Inflammatory macrophage treated with lipopolysaccharide for 4 hours (primary cell): ENCODE measurements around the gene WDR27.

Experiments
- DNase-seq: peaks from one replicate; pipeline ENCODE4 v3.0.0-alpha.2; 2020

Gene WDR27

GRCh38 chr6:169425628-169426370 is 276.0 kb downstream of the WDR27 start:
- DNase-seq = no peak

- DNase-seq = no peak
Measured at GRCh38 chr6:169424821-169425240, 277.0 kb downstream of the WDR27 start.

GRCh38 chr6:169424149-169424804 is 277.6 kb downstream of the WDR27 start:
- no peak for DNase-seq

- no peak for DNase-seq
Measured at GRCh38 chr6:169421586-169422264, 280.1 kb downstream of the WDR27 start.

- no peak for DNase-seq
Measured at GRCh38 chr6:169420912-169421543, 280.8 kb downstream of the WDR27 start.

GRCh38 chr6:169417101-169417500 is 284.7 kb downstream of the WDR27 start:
- no peak for DNase-seq

GRCh38 chr6:169416249-169416648 is 285.6 kb downstream of the WDR27 start:
- no peak for DNase-seq

GRCh38 chr6:169415179-169415578 is 286.6 kb downstream of the WDR27 start:
- no peak for DNase-seq

- DNase-seq = no peak
Measured at GRCh38 chr6:169411722-169412121, 290.1 kb downstream of the WDR27 start.

- no peak for DNase-seq
Measured at GRCh38 chr6:169411296-169411695, 290.5 kb downstream of the WDR27 start.

- peak; percentile 6 for DNase-seq
Measured at GRCh38 chr6:169409742-169410312, 292.0 kb downstream of the WDR27 start.

GRCh38 chr6:169407325-169407724 is 294.5 kb downstream of the WDR27 start:
- DNase-seq = peak; percentile 33
